Measurements from ENCODE around the gene CRB2. TPM values are rescaled to one million over a fixed set of nuclear protein-coding genes. Genes with fewer than 3 reads are reported as not detected.

CRB2 gene
- total RNA-seq, 1 donor from 2014 or later: not detected

DNA sequence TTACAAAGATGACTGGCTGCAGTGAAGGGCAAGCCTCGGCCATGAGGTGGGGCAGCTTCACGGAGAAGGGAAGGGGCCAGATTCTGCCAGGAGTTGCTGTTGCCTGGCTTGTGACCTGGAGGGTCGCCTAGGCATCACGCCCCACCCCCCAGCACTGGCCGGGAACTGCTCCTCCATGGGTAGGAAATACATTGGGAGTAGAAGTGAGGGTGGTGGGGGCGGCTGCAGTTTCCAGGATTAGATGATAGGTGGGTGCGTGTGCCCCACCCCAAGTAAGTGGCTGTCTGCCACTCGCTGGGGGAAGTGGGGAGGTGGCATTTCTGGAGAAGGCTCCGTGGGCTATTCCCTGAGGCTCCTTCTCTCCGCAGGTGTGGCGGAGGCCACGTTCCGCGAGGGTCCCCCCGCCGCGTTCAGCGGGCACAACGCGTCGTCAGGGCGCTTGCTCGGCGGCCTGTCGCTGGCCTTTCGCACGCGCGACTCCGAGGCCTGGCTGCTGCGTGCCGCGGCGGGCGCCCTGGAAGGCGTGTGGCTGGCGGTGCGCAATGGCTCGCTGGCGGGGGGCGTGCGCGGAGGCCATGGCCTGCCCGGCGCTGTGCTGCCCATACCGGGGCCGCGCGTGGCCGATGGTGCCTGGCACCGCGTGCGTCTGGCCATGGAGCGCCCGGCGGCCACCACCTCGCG lies 16.9 kb downstream of the CRB2 start:
- Histone ChIP-seq H3K9me3 (no peaks in the 10 kb centered on the region), H3K4me1 (peaks cover 18% of the 10 kb centered on the region), H3K4me3 (peak overlapping the region in 1 of 2 donors; percentile 16), H3K27ac (no peak overlapping the region), H3K27me3 (peaks cover 6% of the 10 kb centered on the region), H3K36me3 (no peaks in the 10 kb centered on the region)
- intact Hi-C loops (cut with DNase I): no loop called here
- no peak for TF ChIP-seq POLR2A (IDR thresholded peaks at IDR 0.05)
- TF ChIP-seq, protein P1, sequence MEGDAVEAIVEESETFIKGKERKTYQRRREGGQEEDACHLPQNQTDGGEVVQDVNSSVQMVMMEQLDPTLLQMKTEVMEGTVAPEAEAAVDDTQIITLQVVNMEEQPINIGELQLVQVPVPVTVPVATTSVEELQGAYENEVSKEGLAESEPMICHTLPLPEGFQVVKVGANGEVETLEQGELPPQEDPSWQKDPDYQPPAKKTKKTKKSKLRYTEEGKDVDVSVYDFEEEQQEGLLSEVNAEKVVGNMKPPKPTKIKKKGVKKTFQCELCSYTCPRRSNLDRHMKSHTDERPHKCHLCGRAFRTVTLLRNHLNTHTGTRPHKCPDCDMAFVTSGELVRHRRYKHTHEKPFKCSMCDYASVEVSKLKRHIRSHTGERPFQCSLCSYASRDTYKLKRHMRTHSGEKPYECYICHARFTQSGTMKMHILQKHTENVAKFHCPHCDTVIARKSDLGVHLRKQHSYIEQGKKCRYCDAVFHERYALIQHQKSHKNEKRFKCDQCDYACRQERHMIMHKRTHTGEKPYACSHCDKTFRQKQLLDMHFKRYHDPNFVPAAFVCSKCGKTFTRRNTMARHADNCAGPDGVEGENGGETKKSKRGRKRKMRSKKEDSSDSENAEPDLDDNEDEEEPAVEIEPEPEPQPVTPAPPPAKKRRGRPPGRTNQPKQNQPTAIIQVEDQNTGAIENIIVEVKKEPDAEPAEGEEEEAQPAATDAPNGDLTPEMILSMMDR (IDR thresholded peaks at IDR 0.05): no peak
- TF ChIP-seq POLR2AphosphoS5 (IDR thresholded peaks at IDR 0.05; ENCODE audit: insufficient read depth in 1 of 2, low read depth in 1 of 2): no peak
- no peak for DNase-seq (ENCODE audit: extremely low spot score in 2 of 2)

DNA sequence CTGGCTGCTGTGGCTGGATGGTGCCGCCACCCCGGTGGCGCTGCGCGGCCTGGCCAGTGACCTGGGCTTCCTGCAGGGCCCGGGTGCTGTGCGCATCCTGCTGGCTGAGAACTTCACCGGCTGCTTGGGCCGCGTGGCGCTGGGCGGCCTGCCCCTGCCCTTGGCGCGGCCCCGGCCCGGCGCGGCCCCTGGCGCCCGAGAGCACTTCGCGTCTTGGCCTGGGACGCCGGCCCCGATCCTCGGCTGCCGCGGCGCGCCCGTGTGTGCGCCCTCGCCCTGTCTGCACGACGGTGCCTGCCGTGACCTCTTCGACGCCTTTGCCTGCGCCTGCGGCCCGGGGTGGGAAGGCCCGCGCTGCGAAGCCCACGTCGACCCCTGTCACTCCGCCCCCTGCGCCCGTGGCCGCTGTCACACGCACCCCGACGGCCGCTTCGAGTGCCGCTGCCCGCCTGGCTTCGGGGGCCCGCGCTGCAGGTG lies 17.5 kb downstream of the CRB2 start:
- peaks cover 6% of the 10 kb centered on the region for H3K27me3 ChIP-seq

DNA sequence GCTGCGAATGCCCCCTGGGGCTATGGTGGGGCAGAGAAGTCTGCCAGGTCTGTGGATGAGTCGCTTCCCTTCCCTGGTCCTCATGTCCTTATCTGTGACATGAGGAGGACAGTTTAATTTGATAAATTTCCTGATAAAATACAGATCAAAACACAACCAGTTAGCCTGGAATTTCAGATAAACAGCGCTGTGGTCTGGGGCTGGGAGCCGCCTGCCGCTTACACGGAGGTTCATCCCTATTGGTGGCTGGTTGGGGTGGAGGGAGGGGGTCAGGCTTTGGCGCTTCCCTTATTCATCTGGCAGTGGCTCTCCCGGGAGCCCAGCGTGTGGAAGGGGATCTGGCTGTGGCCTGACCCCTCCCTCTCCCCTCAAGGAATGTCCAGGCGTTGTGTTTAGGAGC lies 17.9 kb downstream of the CRB2 start:
- Histone ChIP-seq H3K4me3 (no peak overlapping the region), H3K27ac (no peak overlapping the region), H3K27me3 (peaks cover 6% of the 10 kb centered on the region), H3K4me1 (peaks cover 18% of the 10 kb centered on the region), H3K36me3 (no peaks in the 10 kb centered on the region), H3K9me3 (no peaks in the 10 kb centered on the region)
- DNase-seq (ENCODE audit: extremely low spot score in 2 of 2): no peak
- intact Hi-C loops (cut with DNase I): no loop called here
- TF ChIP-seq, protein P1 (IDR thresholded peaks at IDR 0.05): no peak
- TF ChIP-seq POLR2AphosphoS5 (IDR thresholded peaks at IDR 0.05; ENCODE audit: insufficient read depth in 1 of 2, low read depth in 1 of 2) (no peak), POLR2A (IDR thresholded peaks at IDR 0.05) (no peak)

More for the DNA sequence above, 17.5 kb downstream of the CRB2 start:
- H3K9me3 ChIP-seq: no peaks in the 10 kb centered on the region
- H3K36me3 ChIP-seq: no peaks in the 10 kb centered on the region
- H3K4me3 ChIP-seq: peak overlapping the region in 1 of 2 donors; percentile 16
- H3K4me1 ChIP-seq: peaks cover 18% of the 10 kb centered on the region
- DNase-seq (ENCODE audit: extremely low spot score in 2 of 2): no peak
- TF ChIP-seq, protein P1 (IDR thresholded peaks at IDR 0.05): no peak
- TF ChIP-seq POLR2AphosphoS5 (IDR thresholded peaks at IDR 0.05; ENCODE audit: insufficient read depth in 1 of 2, low read depth in 1 of 2): no peak
- no peak for TF ChIP-seq POLR2A (IDR thresholded peaks at IDR 0.05)
- no peak overlapping the region for H3K27ac ChIP-seq
- intact Hi-C loops (cut with DNase I): no loop called here

DNA sequence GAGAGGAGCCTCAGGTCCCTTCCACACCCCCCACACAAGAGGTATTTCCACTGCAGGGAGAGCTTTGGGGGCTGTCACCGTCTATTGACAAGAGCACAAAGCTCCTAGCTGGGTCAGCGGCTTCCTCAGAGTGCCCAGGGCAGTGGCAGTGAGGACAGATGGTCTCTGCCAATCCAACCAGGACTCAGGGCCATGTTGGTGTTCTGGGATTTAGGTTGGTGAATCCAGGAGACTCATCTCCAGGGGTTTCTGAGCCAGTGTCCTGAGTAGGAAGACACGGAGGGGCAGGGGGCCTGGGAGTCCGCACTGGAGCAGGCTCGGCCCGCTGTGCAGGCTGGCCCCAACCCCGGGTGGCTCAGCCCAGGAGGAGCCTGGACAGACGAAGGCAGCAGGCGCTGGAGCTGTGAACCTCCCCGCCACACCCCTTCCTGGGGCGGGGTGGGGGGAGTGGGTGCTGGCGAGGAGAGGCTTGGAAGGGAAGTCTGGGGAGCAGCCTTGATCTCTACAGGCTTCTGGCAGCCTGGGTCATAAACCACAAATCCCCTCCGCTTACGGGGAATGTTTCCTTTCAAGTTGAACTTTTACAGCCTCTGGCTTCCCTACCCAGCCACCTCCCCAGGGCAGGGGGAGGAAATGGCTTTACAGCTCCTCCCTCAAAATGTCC lies 19.6 kb downstream of the CRB2 start:
- Histone ChIP-seq H3K36me3 (no peaks in the 10 kb centered on the region), H3K4me3 (peak overlapping the region in 1 of 2 donors; percentile 0), H3K27me3 (peaks cover 6% of the 10 kb centered on the region), H3K4me1 (peaks cover 18% of the 10 kb centered on the region), H3K27ac (no peak overlapping the region), H3K9me3 (no peaks in the 10 kb centered on the region)
- intact Hi-C loops (cut with DNase I): no loop called here
- no peak for DNase-seq (ENCODE audit: extremely low spot score in 2 of 2)
- TF ChIP-seq POLR2AphosphoS5 (IDR thresholded peaks at IDR 0.05; ENCODE audit: insufficient read depth in 1 of 2, low read depth in 1 of 2) (no peak), POLR2A (IDR thresholded peaks at IDR 0.05) (no peak)
- TF ChIP-seq, protein P1 (IDR thresholded peaks at IDR 0.05): no peak
